Karpas-422 (cell line): ENCODE measurements around the gene GPM6B. TPM values are rescaled to one million over a fixed set of nuclear protein-coding genes. Genes with fewer than 3 reads are reported as not detected.

Experiments used
- DNase-seq: peaks from one replicate; pipeline ENCODE4 v3.0.0-alpha.2; 2015
- H2AFZ ChIP-seq: fragments of 200-600 bp; sonication (generic); 2 replicates; pipeline ENCODE4 v1.6.1; 2014; ENCODE audit warnings: antibody characterized with exemption, low read length, mixed read lengths
- H3K27ac ChIP-seq: fragments of 200-600 bp; sonication (generic); 2 replicates; pipeline ENCODE4 v1.5.1; 2014; ENCODE audit warnings: mild to moderate bottlenecking, low read length, moderate library complexity
- H3K27me3 ChIP-seq: fragments of 200-600 bp; sonication (generic); 2 replicates; pipeline ENCODE4 v1.6.1; 2014; ENCODE audit warnings: low read length, mixed read lengths
- H3K36me3 ChIP-seq: fragments of 200-600 bp; sonication (generic); 2 replicates; pipeline ENCODE4 v1.6.1; 2014; ENCODE audit warnings: low read length, mixed read lengths; ENCODE audit not compliant: insufficient read depth
- H3K4me1 ChIP-seq: fragments of 200-600 bp; sonication (generic); 2 replicates; pipeline ENCODE4 v1.6.1; 2014; ENCODE audit warnings: mild to moderate bottlenecking, low read length, mixed read lengths
- H3K4me2 ChIP-seq: fragments of 200-600 bp; sonication (generic); 2 replicates; pipeline ENCODE4 v1.6.1; 2014; ENCODE audit warnings: low read length, low read depth, mild to moderate bottlenecking; ENCODE audit not compliant: poor library complexity, severe bottlenecking
- H3K4me3 ChIP-seq: fragments of 200-600 bp; sonication (generic); 2 replicates; pipeline ENCODE4 v1.5.1; 2014; ENCODE audit warnings: mild to moderate bottlenecking, antibody characterized with exemption, low read length, mixed read lengths
- H3K79me2 ChIP-seq: fragments of 200-600 bp; sonication (generic); 2 replicates; pipeline ENCODE4 v1.6.1; 2014; ENCODE audit warnings: mild to moderate bottlenecking, low read length, mixed read lengths
- H3K9ac ChIP-seq: fragments of 200-600 bp; sonication (generic); 2 replicates; pipeline ENCODE4 v1.6.0; 2014; ENCODE audit warnings: low read length
- H3K9me2 ChIP-seq: fragments of 200-600 bp; sonication (generic), shearing (Covaris generic); replicated peaks from 2 replicates; pipeline ENCODE4 v1.6.0; 2014; ENCODE audit warnings: mild to moderate bottlenecking, low read length, moderate library complexity; ENCODE audit not compliant: insufficient read depth
- H3K9me3 ChIP-seq: fragments of 300-700, 200-600 bp; sonication (generic); 2 replicates; pipeline ENCODE4 v1.6.1; 2014; ENCODE audit warnings: low read length, mixed read lengths
- H4K20me1 ChIP-seq: fragments of 200-600 bp; sonication (generic); 2 replicates; pipeline ENCODE4 v1.6.1; 2014; ENCODE audit warnings: mild to moderate bottlenecking, antibody characterized with exemption, low read length, low read depth; ENCODE audit not compliant: insufficient read depth
- total RNA-seq: library from RNA; depleted of rRNA; stranded (reverse); fragments of >200 nt; shearing (Covaris generic); gene quantifications from 2 replicates; pipeline ENCODE4 v1.2.3, GENCODE V29; 2014; ENCODE audit warnings: low replicate concordance

GPM6B gene
- total RNA-seq, 1 experiment from 2014 or later, result not detected

DNA sequence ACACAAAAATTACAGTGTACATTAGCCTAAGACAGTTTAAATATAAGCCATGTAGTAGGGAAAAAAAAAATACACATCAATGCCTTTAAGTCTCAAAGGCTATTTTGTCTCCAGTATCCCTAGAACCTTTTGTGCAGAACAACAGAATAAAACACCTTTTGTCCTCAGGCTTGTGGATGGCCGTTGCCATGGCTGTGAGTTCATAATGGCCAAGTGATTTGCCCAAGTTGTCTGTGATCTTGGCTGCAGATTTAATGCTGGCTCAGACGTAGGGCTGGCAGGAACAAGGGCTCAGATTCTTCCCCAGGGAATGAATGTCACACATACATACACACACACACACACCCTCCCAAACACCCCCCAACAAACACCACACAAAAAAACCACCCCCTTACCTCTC lies 25.3 kb downstream of the GPM6B start:
- H3K27ac ChIP-seq, result no peak overlapping the region
- H3K9me2 ChIP-seq, result no peaks in the 10 kb centered on the region
- no peaks in the 10 kb centered on the region for H3K27me3 ChIP-seq
- H3K9me3 ChIP-seq, result no peaks in the 10 kb centered on the region
- no peaks in the 10 kb centered on the region for H3K36me3 ChIP-seq
- H3K4me2 ChIP-seq, result no peak overlapping the region
- H2AFZ ChIP-seq, result no peak overlapping the region
- H3K9ac ChIP-seq, result no peak overlapping the region
- H4K20me1 ChIP-seq, result no peaks in the 10 kb centered on the region
- no peak for DNase-seq
- peaks cover 5% of the 10 kb centered on the region for H3K4me1 ChIP-seq
- no peaks in the 10 kb centered on the region for H3K79me2 ChIP-seq
- H3K4me3 ChIP-seq, result no peak overlapping the region

DNA sequence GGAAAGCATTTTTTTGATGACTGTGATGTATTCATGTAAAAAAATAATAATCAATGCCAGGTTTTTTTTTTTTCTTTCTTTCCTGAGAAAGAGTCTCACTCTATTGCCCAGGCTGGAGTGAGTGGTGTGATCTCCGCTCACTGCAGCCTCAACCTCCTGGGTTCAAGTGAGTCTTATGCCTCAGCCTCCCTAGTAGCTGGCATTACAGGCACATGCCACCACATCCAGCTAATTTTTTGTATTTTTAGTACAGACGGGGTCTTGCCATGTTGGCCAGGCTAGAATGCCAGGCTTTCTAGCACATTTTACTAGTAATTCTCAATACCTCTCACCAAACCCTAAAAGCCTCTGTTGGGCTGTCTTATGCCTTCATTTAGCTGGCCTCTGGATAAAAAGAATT lies 25.7 kb downstream of the GPM6B start:
- H3K27me3 ChIP-seq, result no peaks in the 10 kb centered on the region
- DNase-seq, result no peak
- H4K20me1 ChIP-seq, result no peaks in the 10 kb centered on the region
- no peaks in the 10 kb centered on the region for H3K9me3 ChIP-seq
- H3K4me2 ChIP-seq, result no peak overlapping the region
- no peak overlapping the region for H2AFZ ChIP-seq
- no peak overlapping the region for H3K4me3 ChIP-seq
- H3K27ac ChIP-seq, result no peak overlapping the region
- no peaks in the 10 kb centered on the region for H3K9me2 ChIP-seq
- H3K9ac ChIP-seq, result no peak overlapping the region
- no peaks in the 10 kb centered on the region for H3K36me3 ChIP-seq
- H3K79me2 ChIP-seq, result no peaks in the 10 kb centered on the region
- H3K4me1 ChIP-seq, result peaks cover 5% of the 10 kb centered on the region

GRCh38 chrX:13790206-13791131 lies 26.4 kb downstream of the GPM6B start:
- no peaks in the 10 kb centered on the region for H3K27me3 ChIP-seq
- DNase-seq, result no peak

GRCh38 chrX:13786048-13786447 lies 30.8 kb downstream of the GPM6B start:
- Histone ChIP-seq H2AFZ (no peak overlapping the region), H3K4me3 (no peak overlapping the region), H3K4me1 (no peaks in the 10 kb centered on the region), H3K4me2 (no peak overlapping the region), H3K27ac (no peak overlapping the region), H4K20me1 (no peaks in the 10 kb centered on the region), H3K9ac (no peak overlapping the region), H3K9me3 (no peaks in the 10 kb centered on the region), H3K27me3 (no peaks in the 10 kb centered on the region), H3K79me2 (no peaks in the 10 kb centered on the region), H3K36me3 (no peaks in the 10 kb centered on the region), H3K9me2 (no peaks in the 10 kb centered on the region)
- no peak for DNase-seq

More at GRCh38 chrX:13790206-13791131, 26.4 kb downstream of the GPM6B start:
- no peaks in the 10 kb centered on the region for H4K20me1 ChIP-seq
- peaks cover 5% of the 10 kb centered on the region for H3K4me1 ChIP-seq
- H3K9ac ChIP-seq, result no peak overlapping the region
- H2AFZ ChIP-seq, result no peak overlapping the region
- H3K79me2 ChIP-seq, result no peaks in the 10 kb centered on the region
- no peaks in the 10 kb centered on the region for H3K36me3 ChIP-seq
- no peaks in the 10 kb centered on the region for H3K9me3 ChIP-seq
- no peaks in the 10 kb centered on the region for H3K9me2 ChIP-seq
- no peak overlapping the region for H3K4me3 ChIP-seq
- H3K27ac ChIP-seq, result no peak overlapping the region
- no peak overlapping the region for H3K4me2 ChIP-seq

- no peaks in the 10 kb centered on the region for H3K4me1 ChIP-seq
- no peaks in the 10 kb centered on the region for H3K9me3 ChIP-seq
- no peak overlapping the region for H3K4me3 ChIP-seq
- no peak overlapping the region for H3K4me2 ChIP-seq
- no peaks in the 10 kb centered on the region for H3K9me2 ChIP-seq
- no peak for DNase-seq
- H3K27ac ChIP-seq, result no peak overlapping the region
- H3K27me3 ChIP-seq, result no peaks in the 10 kb centered on the region
- no peak overlapping the region for H2AFZ ChIP-seq
- no peaks in the 10 kb centered on the region for H4K20me1 ChIP-seq
- H3K9ac ChIP-seq, result no peak overlapping the region
- no peaks in the 10 kb centered on the region for H3K79me2 ChIP-seq
- H3K36me3 ChIP-seq, result peaks cover 4% of the 10 kb centered on the region; the same call in 1 of the 2 replicates
Observed at GRCh38 chrX:13780868-13781427, 35.9 kb downstream of the GPM6B start.

GRCh38 chrX:13778916-13779315 lies 38.0 kb downstream of the GPM6B start:
- Histone ChIP-seq H3K9me3 (no peaks in the 10 kb centered on the region), H3K9ac (no peak overlapping the region), H3K9me2 (no peaks in the 10 kb centered on the region), H3K27me3 (no peaks in the 10 kb centered on the region), H3K4me1 (no peaks in the 10 kb centered on the region), H4K20me1 (no peaks in the 10 kb centered on the region), H3K4me2 (no peak overlapping the region), H3K36me3 (peaks cover 17% of the 10 kb centered on the region; the same call in 1 of the 2 replicates), H3K79me2 (no peaks in the 10 kb centered on the region), H2AFZ (no peak overlapping the region), H3K27ac (no peak overlapping the region), H3K4me3 (no peak overlapping the region)
- DNase-seq, result no peak

- Histone ChIP-seq H4K20me1 (no peaks in the 10 kb centered on the region), H3K9me2 (no peaks in the 10 kb centered on the region)
Observed at GRCh38 chrX:13776387-13776786, 40.5 kb downstream of the GPM6B start.

GRCh38 chrX:13775837-13776236 lies 41.1 kb downstream of the GPM6B start:
- H3K79me2 ChIP-seq, result no peaks in the 10 kb centered on the region
- H3K27me3 ChIP-seq, result no peaks in the 10 kb centered on the region
- no peaks in the 10 kb centered on the region for H3K9me3 ChIP-seq
- H3K36me3 ChIP-seq, result peaks cover 44% of the 10 kb centered on the region; the same call in 1 of the 2 replicates
- H3K9ac ChIP-seq, result no peak overlapping the region
- H3K9me2 ChIP-seq, result no peaks in the 10 kb centered on the region
- no peaks in the 10 kb centered on the region for H3K4me1 ChIP-seq
- no peak overlapping the region for H3K4me2 ChIP-seq
- no peak overlapping the region for H2AFZ ChIP-seq
- H3K4me3 ChIP-seq, result no peak overlapping the region
- H4K20me1 ChIP-seq, result no peaks in the 10 kb centered on the region
- H3K27ac ChIP-seq, result no peak overlapping the region
- no peak for DNase-seq

More at GRCh38 chrX:13776387-13776786, 40.5 kb downstream of the GPM6B start:
- Histone ChIP-seq H3K27me3 (no peaks in the 10 kb centered on the region), H3K9ac (no peak overlapping the region), H3K79me2 (no peaks in the 10 kb centered on the region), H3K4me1 (no peaks in the 10 kb centered on the region), H3K9me3 (no peaks in the 10 kb centered on the region), H3K4me3 (no peak overlapping the region), H3K27ac (no peak overlapping the region), H3K36me3 (peaks cover 38% of the 10 kb centered on the region; the same call in 1 of the 2 replicates), H2AFZ (no peak overlapping the region), H3K4me2 (no peak overlapping the region)
- no peak for DNase-seq
